H9 (cell line): ENCODE results near the gene SP110. TPM values are rescaled to one million over a fixed set of nuclear protein-coding genes. Genes with fewer than 3 reads are reported as not detected.
A peak's percentile ranks its signal among the peaks of the same experiment; 100 is the strongest.

ENCODE experiments used
- DNase-seq: peaks from one replicate; pipeline ENCODE4 v3.0.0-alpha.2; 2017
- H2AFZ ChIP-seq: one replicate; pipeline ENCODE4 v1.6.1; 2013; ENCODE audit warnings: mild to moderate bottlenecking, low read length, control low read depth, moderate library complexity
- H2AK5ac ChIP-seq: 2 replicates; pipeline ENCODE4 v1.6.1; 2013; ENCODE audit warnings: low read length, control low read depth, mixed read lengths; ENCODE audit not compliant: insufficient read length
- H2BK120ac ChIP-seq: one replicate; pipeline ENCODE4 v1.6.1; 2013; ENCODE audit warnings: low read depth, mild to moderate bottlenecking, low read length, control low read depth, inconsistent platforms; ENCODE audit not compliant: poor library complexity, severe bottlenecking
- H2BK12ac ChIP-seq: 2 replicates; pipeline ENCODE4 v1.6.1; 2013; ENCODE audit warnings: low read length, control low read depth, mixed read lengths, low read depth; ENCODE audit not compliant: insufficient read length
- H2BK15ac ChIP-seq: 2 replicates; pipeline ENCODE4 v1.6.1; 2013; ENCODE audit warnings: low read depth, low read length, control low read depth
- H2BK20ac ChIP-seq: one replicate; pipeline ENCODE4 v1.6.1; 2013; ENCODE audit warnings: low read depth, mild to moderate bottlenecking, low read length, control low read depth, inconsistent platforms; ENCODE audit not compliant: poor library complexity, severe bottlenecking
- H2BK5ac ChIP-seq: 2 replicates; pipeline ENCODE4 v1.6.1; 2013; ENCODE audit warnings: low read length, control low read depth, mixed read lengths; ENCODE audit not compliant: insufficient read length
- H3K14ac ChIP-seq: 2 replicates; pipeline ENCODE4 v1.6.1; 2013; ENCODE audit warnings: low read length, control low read depth; ENCODE audit not compliant: insufficient read depth
- H3K18ac ChIP-seq: 2 replicates; pipeline ENCODE4 v1.6.1; 2013; ENCODE audit warnings: low read depth, mild to moderate bottlenecking, mixed read lengths, low read length, control low read depth; ENCODE audit not compliant: insufficient read length
- H3K23ac ChIP-seq: 2 replicates; pipeline ENCODE4 v1.6.1; 2013; ENCODE audit warnings: low read length, control low read depth, mixed read lengths, low read depth; ENCODE audit not compliant: insufficient read length
- H3K23me2 ChIP-seq: 2 replicates; pipeline ENCODE4 v1.6.1; 2013; ENCODE audit warnings: low read depth, mild to moderate bottlenecking, mixed read lengths, low read length, control low read depth; ENCODE audit not compliant: insufficient read length, poor library complexity, severe bottlenecking
- H3K27ac ChIP-seq: 2 replicates; pipeline ENCODE4 v1.5.1; 2013; ENCODE audit warnings: low read length, control low read depth, mixed read lengths, low read depth; ENCODE audit not compliant: insufficient read length
- H3K27me3 ChIP-seq: 2 replicates; pipeline ENCODE4 v1.6.1; 2013; ENCODE audit warnings: low read length, control low read depth, inconsistent platforms; ENCODE audit not compliant: insufficient read depth
- H3K4ac ChIP-seq: 2 replicates; pipeline ENCODE4 v1.6.1; 2013; ENCODE audit warnings: low read depth, mild to moderate bottlenecking, control low read depth, inconsistent platforms, low read length, moderate library complexity
- H3K4me1 ChIP-seq: 2 replicates; pipeline ENCODE4 v1.6.1; 2013; ENCODE audit warnings: low read length, control low read depth, inconsistent platforms; ENCODE audit not compliant: insufficient read depth
- H3K4me2 ChIP-seq: 2 replicates; pipeline ENCODE4 v1.6.1; 2013; ENCODE audit warnings: low read length, control low read depth, mixed read lengths; ENCODE audit not compliant: insufficient read length, insufficient read depth
- H3K56ac ChIP-seq: 2 replicates; pipeline ENCODE4 v1.6.1; 2013; ENCODE audit warnings: low read depth, mild to moderate bottlenecking, mixed read lengths, low read length, control low read depth; ENCODE audit not compliant: insufficient read length
- H3K79me1 ChIP-seq: 2 replicates; pipeline ENCODE4 v1.6.1; 2013; ENCODE audit warnings: low read depth, mild to moderate bottlenecking, moderate library complexity, low read length, control low read depth, inconsistent platforms; ENCODE audit not compliant: insufficient read depth, poor library complexity, severe bottlenecking
- H3K79me2 ChIP-seq: 2 replicates; pipeline ENCODE4 v1.6.1; 2013; ENCODE audit warnings: low read length, control low read depth, inconsistent platforms; ENCODE audit not compliant: insufficient read depth
- H3K9ac ChIP-seq: 2 replicates; pipeline ENCODE4 v1.6.1; 2013; ENCODE audit warnings: low read length, control low read depth, mixed read lengths; ENCODE audit not compliant: insufficient read length; ENCODE audit errors: extremely low read depth
- H3K9me3 ChIP-seq: one replicate; pipeline ENCODE4 v1.6.1; 2013; ENCODE audit warnings: low read depth, low read length, inconsistent platforms; ENCODE audit not compliant: control insufficient read depth
- H3T11ph ChIP-seq: one replicate; pipeline ENCODE4 v1.6.1; 2013; ENCODE audit warnings: mild to moderate bottlenecking, low read length, control low read depth, inconsistent platforms
- H4K20me1 ChIP-seq: one replicate; pipeline ENCODE4 v1.6.1; 2013; ENCODE audit not compliant: control insufficient read depth, insufficient read length, insufficient read depth
- H4K5ac ChIP-seq: 2 replicates; pipeline ENCODE4 v1.6.1; 2013; ENCODE audit warnings: low read depth, mild to moderate bottlenecking, mixed read lengths, low read length, control low read depth; ENCODE audit not compliant: insufficient read length
- H4K8ac ChIP-seq: replicated peaks from 2 replicates; pipeline ENCODE4 v1.6.1; 2013; ENCODE audit warnings: low read length, control low read depth, mixed read lengths, low read depth; ENCODE audit not compliant: insufficient read length
- H4K91ac ChIP-seq: 2 replicates; pipeline ENCODE4 v1.6.1; 2013; ENCODE audit warnings: low read depth, mild to moderate bottlenecking, moderate library complexity, mixed read lengths, low read length, control low read depth; ENCODE audit not compliant: insufficient read length
- H3K27ac Mint-ChIP-seq, 3 experiments: 2 replicates in 2 of 3; 3 replicates in 1 of 3; pipeline ENCODE4 v1.8.0; 2020 to 2021; ENCODE audit warnings: mixed read lengths in 3 of 3, mild to moderate bottlenecking in 1 of 3, moderate library complexity in 1 of 3
- H3K27me3 Mint-ChIP-seq: 2 replicates; pipeline ENCODE4 v1.8.0; 2021; ENCODE audit warnings: low read depth, mild to moderate bottlenecking, moderate library complexity, mixed read lengths
- H3K36me3 Mint-ChIP-seq, 3 experiments: 2 replicates in 2 of 3; 3 replicates in 1 of 3; pipeline ENCODE4 v1.8.0; 2020 to 2021; ENCODE audit warnings: low read depth in 3 of 3, mixed read lengths in 3 of 3; ENCODE audit not compliant: insufficient read depth in 1 of 3
- H3K4me1 Mint-ChIP-seq, 2 experiments: 2 replicates each; pipeline ENCODE4 v1.8.0; 2020; ENCODE audit warnings: mixed read lengths in 2 of 2
- H3K4me3 Mint-ChIP-seq, 2 experiments: 2 replicates in 1 of 2; 3 replicates in 1 of 2; pipeline ENCODE4 v1.8.0; 2020 to 2021; ENCODE audit warnings: mild to moderate bottlenecking in 2 of 2, mixed read lengths in 2 of 2, moderate library complexity in 1 of 2
- H3K9me3 Mint-ChIP-seq, 2 experiments: 2 replicates in 1 of 2; 3 replicates in 1 of 2; pipeline ENCODE4 v1.8.0; 2020; ENCODE audit warnings: mild to moderate bottlenecking in 2 of 2, mixed read lengths in 2 of 2, moderate library complexity in 1 of 2
- WGBS: extraction: QIAGEN DNeasy Blood & Tissue Kit; methylation state at CpG from one replicate; pipeline ENCODE4 v1.1.7; 2013; ENCODE audit warnings: missing lambda C conversion rate, low lambda C conversion rate, mixed read lengths; ENCODE audit not compliant: insufficient read length; ENCODE audit errors: extremely low coverage; 5-methylcytosine and 5-hydroxymethylcytosine counted together
- total RNA-seq: library from RNA; stranded (reverse); gene quantifications from 2 replicates; pipeline ENCODE4 v1.2.1, GENCODE V29; 2021
- TF ChIP-seq, protein P1 (sequence below): fragments of 200-600 bp; sonication (generic); conservative IDR thresholded peaks from 3 replicates; pipeline ENCODE4 v1.8.0; 2021; ENCODE audit warnings: antibody characterized with exemption, mild to moderate bottlenecking

SP110 gene
- total RNA-seq, 1 experiment from 2014 or later, result 3.7 TPM

DNA sequence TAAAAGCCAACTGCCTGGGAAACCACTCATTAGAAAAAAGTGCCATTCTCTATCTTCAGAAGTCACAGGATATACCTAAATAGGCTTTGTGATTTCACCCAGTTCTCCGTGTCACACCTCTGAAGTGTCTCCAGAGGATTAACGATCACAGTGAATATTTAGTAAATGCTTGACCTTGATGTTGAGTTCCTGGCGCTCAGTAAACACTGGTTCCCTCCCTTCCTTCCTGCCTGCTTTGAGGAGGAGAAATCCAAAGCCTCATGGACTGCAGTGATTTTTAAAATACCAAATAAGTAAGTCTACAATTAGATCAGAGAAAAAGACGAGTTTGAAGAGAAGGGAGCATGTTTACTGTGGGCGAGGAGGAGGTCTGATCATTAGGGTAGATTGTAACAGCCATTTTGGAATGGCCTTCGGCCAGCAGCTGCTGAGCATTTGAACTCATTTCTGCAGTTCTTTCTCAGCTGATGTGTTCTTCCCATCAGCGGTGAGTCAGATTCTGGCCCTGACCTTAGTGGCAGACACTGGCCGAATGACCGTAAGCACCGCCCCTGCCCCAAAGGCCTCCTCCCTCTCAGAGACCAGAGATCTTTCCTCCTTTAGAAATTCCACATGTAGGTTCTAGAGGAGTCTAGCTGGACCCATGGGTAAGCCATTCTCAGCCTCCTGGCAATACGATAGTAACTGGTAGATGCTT, 89.0 kb downstream of the SP110 start:
- H2AFZ ChIP-seq, result no peak overlapping the region

More for the DNA sequence above, 89.0 kb downstream of the SP110 start:
- H2BK5ac ChIP-seq, result no peak overlapping the region
- H3K4me1 ChIP-seq, result no peaks in the 10 kb centered on the region
- no peak overlapping the region for H3K9ac ChIP-seq
- H3K27ac ChIP-seq, result no peak overlapping the region
- no peak overlapping the region for H3K4ac ChIP-seq
- no peak overlapping the region for H2BK15ac ChIP-seq
- no peaks in the 10 kb centered on the region for H3K27me3 ChIP-seq
- no peak overlapping the region for H3K4me2 ChIP-seq
- H3K79me2 ChIP-seq, result no peaks in the 10 kb centered on the region
- no peaks in the 10 kb centered on the region for H3K4me1 Mint-ChIP-seq
- TF ChIP-seq, protein P1, sequence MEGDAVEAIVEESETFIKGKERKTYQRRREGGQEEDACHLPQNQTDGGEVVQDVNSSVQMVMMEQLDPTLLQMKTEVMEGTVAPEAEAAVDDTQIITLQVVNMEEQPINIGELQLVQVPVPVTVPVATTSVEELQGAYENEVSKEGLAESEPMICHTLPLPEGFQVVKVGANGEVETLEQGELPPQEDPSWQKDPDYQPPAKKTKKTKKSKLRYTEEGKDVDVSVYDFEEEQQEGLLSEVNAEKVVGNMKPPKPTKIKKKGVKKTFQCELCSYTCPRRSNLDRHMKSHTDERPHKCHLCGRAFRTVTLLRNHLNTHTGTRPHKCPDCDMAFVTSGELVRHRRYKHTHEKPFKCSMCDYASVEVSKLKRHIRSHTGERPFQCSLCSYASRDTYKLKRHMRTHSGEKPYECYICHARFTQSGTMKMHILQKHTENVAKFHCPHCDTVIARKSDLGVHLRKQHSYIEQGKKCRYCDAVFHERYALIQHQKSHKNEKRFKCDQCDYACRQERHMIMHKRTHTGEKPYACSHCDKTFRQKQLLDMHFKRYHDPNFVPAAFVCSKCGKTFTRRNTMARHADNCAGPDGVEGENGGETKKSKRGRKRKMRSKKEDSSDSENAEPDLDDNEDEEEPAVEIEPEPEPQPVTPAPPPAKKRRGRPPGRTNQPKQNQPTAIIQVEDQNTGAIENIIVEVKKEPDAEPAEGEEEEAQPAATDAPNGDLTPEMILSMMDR, result no peak
- no peak for DNase-seq
- H3K36me3 Mint-ChIP-seq, result no peaks in the 10 kb centered on the region; a peak in 2 of 7 replicates
- no peaks in the 10 kb centered on the region for H3K79me1 ChIP-seq
- no peak overlapping the region for H3K18ac ChIP-seq
- WGBS, result no CpG with 5 or more reads among the region's 11 CpGs
- no peaks in the 10 kb centered on the region; the same call in 1 of the 2 replicates for H3K27me3 Mint-ChIP-seq
- H2BK120ac ChIP-seq, result no peak overlapping the region
- H3K23me2 ChIP-seq, result no peaks in the 10 kb centered on the region
- H2AK5ac ChIP-seq, result no peak overlapping the region
- H2BK20ac ChIP-seq, result no peak overlapping the region
- H4K5ac ChIP-seq, result no peak overlapping the region
- H3K56ac ChIP-seq, result no peak overlapping the region
- H3K9me3 Mint-ChIP-seq, result no peaks in the 10 kb centered on the region; a peak in 2 of 5 replicates
- peak overlapping the region; percentile 35 for H4K8ac ChIP-seq
- H3K14ac ChIP-seq, result no peak overlapping the region
- no peak overlapping the region for H3T11ph ChIP-seq
- H4K91ac ChIP-seq, result no peak overlapping the region
- H3K27ac Mint-ChIP-seq, result no peak overlapping the region
- no peak overlapping the region for H3K23ac ChIP-seq
- H3K9me3 ChIP-seq, result no peaks in the 10 kb centered on the region
- H2BK12ac ChIP-seq, result no peak overlapping the region
- H4K20me1 ChIP-seq, result no peaks in the 10 kb centered on the region
- H3K4me3 Mint-ChIP-seq, result no peak overlapping the region
